D721Med (cell line): ENCODE measurements around the gene ZSWIM8.

Experiments
- DNase-seq: peaks from one replicate; pipeline ENCODE4 v3.0.0; 2011; ENCODE audit warnings: low spot score; ENCODE audit not compliant: insufficient read length
- FAIRE-seq: peaks from 2 replicates; lab custom pipeline; 2011; peaks lifted over from hg19 to GRCh38; lab: Jason Lieb, UNC
- TF ChIP-seq, protein P1 (sequence below): IDR thresholded peaks from 2 replicates; pipeline ENCODE4 v1.5.1; 2012; ENCODE audit warnings: mild to moderate bottlenecking, control low read depth; ENCODE audit not compliant: insufficient read depth; ENCODE audit errors: missing control alignments

Gene ZSWIM8

DNA sequence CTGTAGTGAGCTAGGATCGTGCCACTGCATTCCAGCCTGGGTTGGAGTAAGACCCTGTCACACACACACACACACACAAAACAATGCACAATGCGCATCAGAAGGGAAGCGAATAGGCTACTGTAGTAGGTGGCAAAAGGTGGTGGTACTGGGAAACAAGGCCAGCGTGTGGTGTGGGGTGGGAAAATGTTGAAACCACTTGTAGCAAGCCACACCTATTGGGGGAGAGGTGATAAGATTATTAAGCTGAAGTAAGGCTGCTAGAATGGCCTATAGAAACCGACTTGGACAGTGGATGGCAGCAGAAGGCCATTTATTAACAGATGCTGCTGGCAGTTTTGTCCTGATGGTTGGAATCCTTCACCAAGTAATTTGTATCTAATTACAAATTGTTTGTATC, 10.8 kb upstream of the ZSWIM8 start:
- DNase-seq (no peak), FAIRE-seq (no peak)
- TF ChIP-seq, protein P1, sequence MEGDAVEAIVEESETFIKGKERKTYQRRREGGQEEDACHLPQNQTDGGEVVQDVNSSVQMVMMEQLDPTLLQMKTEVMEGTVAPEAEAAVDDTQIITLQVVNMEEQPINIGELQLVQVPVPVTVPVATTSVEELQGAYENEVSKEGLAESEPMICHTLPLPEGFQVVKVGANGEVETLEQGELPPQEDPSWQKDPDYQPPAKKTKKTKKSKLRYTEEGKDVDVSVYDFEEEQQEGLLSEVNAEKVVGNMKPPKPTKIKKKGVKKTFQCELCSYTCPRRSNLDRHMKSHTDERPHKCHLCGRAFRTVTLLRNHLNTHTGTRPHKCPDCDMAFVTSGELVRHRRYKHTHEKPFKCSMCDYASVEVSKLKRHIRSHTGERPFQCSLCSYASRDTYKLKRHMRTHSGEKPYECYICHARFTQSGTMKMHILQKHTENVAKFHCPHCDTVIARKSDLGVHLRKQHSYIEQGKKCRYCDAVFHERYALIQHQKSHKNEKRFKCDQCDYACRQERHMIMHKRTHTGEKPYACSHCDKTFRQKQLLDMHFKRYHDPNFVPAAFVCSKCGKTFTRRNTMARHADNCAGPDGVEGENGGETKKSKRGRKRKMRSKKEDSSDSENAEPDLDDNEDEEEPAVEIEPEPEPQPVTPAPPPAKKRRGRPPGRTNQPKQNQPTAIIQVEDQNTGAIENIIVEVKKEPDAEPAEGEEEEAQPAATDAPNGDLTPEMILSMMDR, result peak; percentile 47

- DNase-seq (no peak), FAIRE-seq (no peak)
- TF ChIP-seq, protein P1, result no peak
These were observed 6.4 kb upstream of the ZSWIM8 start for GRCh38 chr10:73779018-73779417.

DNA sequence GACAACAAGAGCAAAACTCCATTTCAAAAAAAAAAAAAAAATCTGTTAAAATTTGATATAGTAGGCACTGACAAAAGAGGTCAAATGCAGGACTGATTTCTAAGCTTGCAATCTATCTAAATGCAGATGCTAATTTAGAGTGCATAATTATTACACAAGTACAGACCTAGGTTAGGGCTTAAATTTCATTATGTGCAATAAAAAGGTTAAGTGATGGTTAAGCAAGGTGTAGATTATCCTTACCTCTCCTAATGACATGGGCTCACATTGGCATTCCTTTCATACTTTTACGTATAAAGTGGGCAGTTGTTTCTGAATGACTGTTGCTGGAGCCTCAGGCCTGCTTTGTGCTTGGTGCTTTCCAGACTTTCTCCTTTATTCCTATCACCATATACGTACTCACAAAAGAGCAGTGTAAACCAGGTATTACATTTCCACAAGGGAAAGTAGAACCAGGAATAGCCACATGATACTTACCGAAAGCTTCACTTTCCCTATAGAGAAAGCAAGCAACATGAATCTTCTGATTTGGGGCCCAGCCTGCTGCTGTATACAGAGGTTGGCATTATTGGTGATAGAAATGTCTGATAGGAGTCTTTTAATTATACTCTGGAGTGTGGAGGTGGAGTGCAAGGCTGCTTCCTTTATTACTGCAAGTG, 5.7 kb upstream of the ZSWIM8 start:
- TF ChIP-seq, protein P1, result no peak
- DNase-seq, result no peak
- no peak for FAIRE-seq

DNA sequence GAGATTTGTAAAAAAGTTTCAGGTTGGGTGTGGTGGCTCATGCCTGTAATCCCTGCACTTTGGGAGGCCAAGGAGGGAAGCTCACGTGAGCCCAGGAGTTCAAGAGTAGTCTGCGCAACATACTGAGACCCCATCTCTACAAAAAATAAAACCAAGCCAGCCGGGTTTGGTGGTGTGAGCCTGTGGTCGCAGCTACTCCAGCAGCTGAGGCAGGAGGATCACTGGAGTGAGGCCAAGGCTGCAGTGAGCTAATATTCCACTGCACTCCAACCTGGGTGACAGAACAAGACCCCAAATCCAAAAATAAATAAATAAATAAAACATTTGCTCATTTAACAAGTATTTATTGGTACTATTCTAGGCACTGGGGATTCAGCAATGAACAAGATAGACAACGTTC, 5.1 kb upstream of the ZSWIM8 start:
- TF ChIP-seq, protein P1, result no peak
- FAIRE-seq, result no peak
- DNase-seq, result no peak

GRCh38 chr10:73780966-73781365, 4.4 kb upstream of the ZSWIM8 start:
- TF ChIP-seq, protein P1, result no peak
- no peak for DNase-seq
- FAIRE-seq, result no peak

- TF ChIP-seq, protein P1, result no peak
- DNase-seq (no peak), FAIRE-seq (no peak)
These were observed 3.9 kb upstream of the ZSWIM8 start for GRCh38 chr10:73781548-73781878.

GRCh38 chr10:73781879-73782748, 3.3 kb upstream of the ZSWIM8 start, which contains the start of gene CHCHD1:
CHCHD1 (plus strand) TSS chr10:73782048; CDS start chr10:73782076, 28 bp downstream.
- DNase-seq (peak; percentile 95), FAIRE-seq (no peak)
- TF ChIP-seq, protein P1, result no peak
